K562 (cell line): ENCODE measurements around the gene CBLC. TPM values are rescaled to one million over a fixed set of nuclear protein-coding genes. Genes with fewer than 3 reads are reported as not detected.

Experiments used
- CBX1 ChIP-seq: sonication (generic); IDR thresholded peaks from 2 replicates; pipeline ENCODE4 v1.6.1; 2016; ENCODE audit warnings: antibody characterized with exemption, low read depth, mild to moderate bottlenecking
- CREB5 ChIP-seq: fragments of 250-450 bp; sonication (Bioruptor Pico); IDR thresholded peaks from 2 replicates; pipeline ENCODE4 v1.5.0; 2020; ENCODE audit warnings: mild to moderate bottlenecking
- E2F8 ChIP-seq: fragments of 450-650 bp; IDR thresholded peaks from 2 replicates; pipeline ENCODE4 v1.7.1; 2018; ENCODE audit warnings: mild to moderate bottlenecking, low read depth; ENCODE audit not compliant: partially characterized antibody
- FOXK2 ChIP-seq, 2 experiments: fragments of 450-650 bp; IDR thresholded peaks in 1 of 2; conservative IDR thresholded peaks in 1 of 2; 2 replicates each; pipeline ENCODE4 v1.6.1; 2016; ENCODE audit warnings: low read depth in 2 of 2, mild to moderate bottlenecking in 1 of 2
- HDAC3 ChIP-seq: fragments of 450-650 bp; IDR thresholded peaks from 2 replicates; pipeline ENCODE4 v1.6.1; 2018; ENCODE audit warnings: borderline replicate concordance, mild to moderate bottlenecking, moderate library complexity; ENCODE audit not compliant: partially characterized antibody
- PCBP1 ChIP-seq: fragments of 200-400 bp; formaldehyde crosslinking; IDR thresholded peaks from 2 replicates; pipeline ENCODE4 v1.6.1; 2018; ENCODE audit warnings: mild to moderate bottlenecking, low read depth, low read length; ENCODE audit not compliant: poor library complexity, severe bottlenecking
- PHB2 ChIP-seq: fragments of 450-650 bp; IDR thresholded peaks from 2 replicates; pipeline ENCODE4 v1.6.1; 2017; ENCODE audit warnings: low read depth
- RBM14 ChIP-seq: fragments of 200-400 bp; formaldehyde crosslinking; IDR thresholded peaks from 2 replicates; pipeline ENCODE4 v1.6.1; 2018; ENCODE audit warnings: low read depth, mild to moderate bottlenecking, low read length, moderate library complexity, borderline replicate concordance; ENCODE audit not compliant: insufficient read depth
- SNIP1 ChIP-seq: fragments of 450-650 bp; IDR thresholded peaks from 2 replicates; pipeline ENCODE4 v1.7.1; 2017; ENCODE audit warnings: low read depth, mild to moderate bottlenecking
- TAF15 ChIP-seq: fragments of 200-400 bp; formaldehyde crosslinking; IDR thresholded peaks from 2 replicates; pipeline ENCODE4 v1.6.1; 2017; ENCODE audit warnings: mild to moderate bottlenecking, low read depth, low read length, moderate library complexity
- TRIM25 ChIP-seq: fragments of 450-650 bp; IDR thresholded peaks from 2 replicates; pipeline ENCODE4 v1.7.0; 2016; ENCODE audit warnings: borderline replicate concordance
- TSHZ1 ChIP-seq: fragments of 250-450 bp; sonication (Bioruptor Pico); IDR thresholded peaks from 2 replicates; pipeline ENCODE4 v1.4.0; 2020; ENCODE audit warnings: mild to moderate bottlenecking, moderate library complexity
- ZBTB12 ChIP-seq: fragments of 250-450 bp; sonication (Bioruptor Pico); IDR thresholded peaks from 2 replicates; pipeline ENCODE4 v1.4.0; 2020
- ZC3H8 ChIP-seq: fragments of 450-650 bp; IDR thresholded peaks from 2 replicates; pipeline ENCODE4 v1.6.1; 2017
- ZFP30 ChIP-seq: fragments of 250-450 bp; sonication (Bioruptor Pico); IDR thresholded peaks from 2 replicates; pipeline ENCODE4 v1.8.0; 2022; ENCODE audit warnings: moderate library complexity, mild to moderate bottlenecking, inconsistent platforms, borderline replicate concordance
- ZFP36 ChIP-seq: fragments of 150-350 bp; IDR thresholded peaks from 2 replicates; pipeline ENCODE4 v1.6.1; 2018; ENCODE audit warnings: low read length, low read depth; ENCODE audit not compliant: partially characterized antibody
- polyA plus RNA-seq, 8 experiments: library from polyadenylated mRNA; depleted of rRNA in 4 of 8; stranded (reverse) in 5 of 8; unstranded in 3 of 8; fragments of >200 nt; fragmentation: Nextera tagmentation in 2 of 8; fragmentation: Illumina TruSeq in 1 of 8; extraction: Ambion mirVana in 2 of 8; extraction: Trizol in 1 of 8; gene quantifications; 2 replicates each; pipeline versions ENCODE4 v1.2.1 to v1.2.3, GENCODE V29; 2011 to 2014; ENCODE audit warnings: inconsistent platforms in 1 of 8, missing spikeins in 1 of 8
- total RNA-seq, 7 experiments: library from RNA; depleted of rRNA in 6 of 7; stranded (reverse); fragments of >200 nt in 6 of 7; fragmentation: Illumina TruSeq in 2 of 7; extraction: Trizol in 2 of 7; gene quantifications; 2 replicates each; pipeline versions ENCODE4 v1.2.1 to v1.2.3, GENCODE V29; 2011 to 2021; ENCODE audit warnings: low replicate concordance in 1 of 7

Gene CBLC
- total and polyA plus RNA-seq, 9 of the 15 experiments (the other 6 are each of a cell fraction or from before 2014, with no cell fraction given) = 0.09 TPM; not detected in 8

GRCh38 chr19:44848036-44848811 is 70.5 kb downstream of the CBLC start (continued):
- no peak for TF ChIP-seq TSHZ1
- no peak for TF ChIP-seq ZBTB12 (CRISPR knock-in tag)
- TF ChIP-seq E2F8 = no peak
- no peak for TF ChIP-seq SNIP1
- TF ChIP-seq CBX1 = no peak
- TF ChIP-seq TRIM25 = no peak
- no peak for TF ChIP-seq FOXK2 (conservative IDR thresholded peaks at IDR 0.05 in 1 of 2, IDR thresholded peaks at IDR 0.05 in 1 of 2; ENCODE audit: low read depth in 2 of 2)
- no peak for TF ChIP-seq CREB5 (CRISPR knock-in tag)
- no peak for TF ChIP-seq RBM14
- no peak for TF ChIP-seq PCBP1
- TF ChIP-seq ZC3H8 = no peak
- TF ChIP-seq ZFP36 = no peak
- TF ChIP-seq TAF15 = no peak
- TF ChIP-seq HDAC3 = no peak
- no peak; the same call in 1 of the 2 replicates for TF ChIP-seq PHB2
- no peak for TF ChIP-seq ZFP30 (CRISPR knock-in tag)
